ENCODE data around the gene CDC42BPG. TPM values are rescaled to one million over a fixed set of nuclear protein-coding genes. Genes with fewer than 3 reads are reported as not detected.
A peak's percentile ranks its signal among the peaks of the same experiment; 100 is the strongest.

CDC42BPG gene
- total and polyA plus RNA-seq, 2 of the 8 experiments (the other 6 are each of a cell fraction or from before 2014, with no cell fraction given): 3.7 to 10.6 TPM

DNA sequence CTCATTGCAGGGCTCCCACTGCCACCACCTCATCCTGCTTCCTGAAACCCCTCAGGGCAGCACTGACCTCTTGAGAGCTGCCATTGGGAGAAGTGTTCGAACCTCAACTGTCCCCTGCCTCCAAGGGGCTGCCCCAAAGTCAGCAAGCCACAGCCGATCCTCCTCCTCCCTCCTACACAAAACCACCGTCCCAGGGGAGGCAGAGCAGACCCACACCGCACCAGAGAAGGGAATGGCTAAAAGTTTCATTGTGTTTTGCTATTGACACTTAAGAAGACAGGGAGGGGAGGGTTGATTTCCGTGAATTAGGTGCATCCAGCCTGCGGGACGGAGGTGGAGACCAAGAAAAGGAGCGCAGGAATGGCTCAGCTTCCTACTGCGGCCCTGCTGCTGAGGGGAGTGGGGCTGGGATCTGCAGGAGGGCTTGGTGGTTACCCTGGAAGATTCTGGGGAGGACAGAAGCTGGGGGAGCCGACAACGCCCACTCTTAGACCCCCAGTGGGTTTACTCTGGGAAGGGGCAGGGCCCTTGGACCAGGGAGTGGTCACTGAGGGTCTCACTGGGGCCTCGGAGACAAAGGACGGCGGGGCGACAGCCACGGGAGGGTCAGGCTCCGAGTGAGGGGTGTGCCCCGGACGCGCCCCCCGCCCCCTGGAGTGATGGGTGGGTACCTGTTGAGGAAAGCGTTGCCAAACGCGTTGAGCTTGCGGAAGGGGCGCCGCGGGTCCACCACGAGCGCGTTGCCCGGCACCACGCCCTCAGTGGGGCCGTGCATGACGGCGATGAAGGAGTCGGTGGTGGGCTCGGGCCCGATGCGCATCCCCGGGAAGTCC lies 33.2 kb upstream of the CDC42BPG start:
- no peak overlapping the region; the same call in 1 of the 2 replicates for H3K18ac ChIP-seq (ENCODE audit: extremely low read depth, low read length)
- no peak for DNase-seq (ENCODE audit: low read depth in 1 of 2, low spot score in 2 of 2)
- H3K4ac ChIP-seq (replicated peaks; ENCODE audit: insufficient read length, low read depth, low read length): peak overlapping the region; percentile 73
- peak overlapping the region; percentile 61; the same call in 1 of the 2 replicates for H2BK15ac ChIP-seq (ENCODE audit: low read length)
- peak overlapping the region; percentile 77 for H4K91ac ChIP-seq (replicated peaks; ENCODE audit: insufficient read length, low read length)
- no peak for TF ChIP-seq HDAC2 (IDR thresholded peaks at IDR 0.05; ENCODE audit: borderline replicate concordance in 1 of 2, low read depth in 2 of 2, low read length in 2 of 2)
- 0 out of 2 replicates have a peak, but pooled peaks have one; percentile 22 for TF ChIP-seq RBBP5 (IDR thresholded peaks at IDR 0.05; ENCODE audit: borderline replicate concordance, low read depth, low read length)
- peak; percentile 39 for TF ChIP-seq EZH2 (IDR thresholded peaks at IDR 0.05; ENCODE audit: low read depth, low read length, severe bottlenecking)
- peak; percentile 18 for TF ChIP-seq KDM4A (IDR thresholded peaks at IDR 0.05; ENCODE audit: low read depth, low read length, severe bottlenecking)
- H2BK5ac ChIP-seq (ENCODE audit: low read depth, low read length): no peak overlapping the region
- H2BK120ac ChIP-seq (replicated peaks; ENCODE audit: low read depth, low read length): no peak overlapping the region
- H3K23ac ChIP-seq (ENCODE audit: insufficient read length): no peak overlapping the region
- peaks cover 0 to 6% (median 2%) of the 10 kb centered on the region in 4 experiments; a peak in 3 of 7 replicates for H3K27me3 ChIP-seq (replicated peaks in 1 of 4; ENCODE audit: control insufficient read depth in 3 of 4, extremely low read depth in 1 of 4, insufficient read depth in 3 of 4, low read length in 3 of 4)
- peak overlapping the region; percentile 91; the same call in 1 of the 2 replicates for H2AFZ ChIP-seq (ENCODE audit: low read length)
- no peaks in the 10 kb centered on the region; a peak in 1 of 8 replicates for H3K36me3 ChIP-seq (ENCODE audit: control insufficient read depth in 2 of 4, insufficient read depth in 4 of 4, low read length in 3 of 4)
- no peak overlapping the region for H3K27ac ChIP-seq (ENCODE audit: low read depth, low read length)
- H3K14ac ChIP-seq (ENCODE audit: insufficient read length): peak overlapping the region; percentile 55
- ChIA-PET CTCF (ENCODE audit: partially characterized antibody) (interaction anchor here (0.6 to 32.2 kb wide), 9 partner anchors 14 to 189 kb away, joined by 3 to 1058 read pairs (median 4); partner anchors contain the start of genes BATF2 and CDC42BPG), POLR2A (ENCODE audit: partially characterized antibody) (interaction anchor here (0.6 to 24.6 kb wide), 19 partner anchors 10 to 662 kb away, joined by 3 to 408 read pairs (median 4); partner anchors contain the start of genes MAP4K2, PPP2R5B and SF1)
- H3K79me1 ChIP-seq (ENCODE audit: low read depth, low read length): no peaks in the 10 kb centered on the region
- peaks cover 0 to 22% (median 11%) of the 10 kb centered on the region in 4 experiments; a peak in 6 of 7 replicates for H3K4me1 ChIP-seq (replicated peaks in 1 of 4; ENCODE audit: control insufficient read depth in 3 of 4, insufficient read depth in 4 of 4, low read length in 3 of 4)
- H4K8ac ChIP-seq (ENCODE audit: extremely low read depth, insufficient read depth, low read length): peak overlapping the region; percentile 90
- no peaks in the 10 kb centered on the region for H4K20me1 ChIP-seq (replicated peaks in 1 of 2; ENCODE audit: control insufficient read depth in 1 of 2, insufficient read depth in 2 of 2, low read length in 2 of 2)
- H3K9ac ChIP-seq (replicated peaks in 1 of 4; ENCODE audit: extremely low read depth in 1 of 4, low read depth in 3 of 4, low read length in 3 of 4): peak overlapping the region; percentile 51 to 73 (median 68)
- H2BK20ac ChIP-seq (ENCODE audit: low read length): no peak overlapping the region
- H3K4me3 ChIP-seq (ENCODE audit: extremely low read depth in 1 of 4, insufficient read depth in 2 of 4, low read depth in 3 of 4, low read length in 4 of 4): peak overlapping the region; percentile 60 to 97 (median 94)
- peak overlapping the region; percentile 73 for H3K56ac ChIP-seq (replicated peaks; ENCODE audit: insufficient read length, low read depth, low read length)
- H3K9me3 ChIP-seq (ENCODE audit: insufficient read depth in 2 of 2, low read depth in 1 of 2, low read length in 1 of 2): no peaks in the 10 kb centered on the region
- peaks cover 16% of the 10 kb centered on the region for H3K23me2 ChIP-seq (ENCODE audit: low read depth, low read length)
- H2BK12ac ChIP-seq (ENCODE audit: low read depth, low read length): peak overlapping the region; percentile 50; the same call in 1 of the 2 replicates
- H4K5ac ChIP-seq (ENCODE audit: insufficient read length, low read depth, low read length): peak overlapping the region; percentile 40
- no peak overlapping the region for H2AK5ac ChIP-seq (ENCODE audit: low read depth, low read length)
- H3K79me2 ChIP-seq (ENCODE audit: control insufficient read depth in 1 of 2, insufficient read depth in 2 of 2, low read length in 2 of 2): no peaks in the 10 kb centered on the region
- 12% methylated on average over 29 of the region's 41 CpGs; no CpG with 5 or more reads in 1 of the 2 experiments for WGBS, 2 experiments (ENCODE audit: extremely low coverage in 1 of 2, insufficient coverage in 1 of 2, insufficient read length in 1 of 2, insufficient replicate concordance in 2 of 2, low coverage in 1 of 2, low lambda C conversion rate in 2 of 2, missing lambda C conversion rate in 1 of 2)
- no peak for FAIRE-seq
- peak overlapping the region; percentile 75 to 99 for H3K4me2 ChIP-seq (ENCODE audit: insufficient read depth in 1 of 2, low read depth in 2 of 2, low read length in 2 of 2)
